Measurements from ENCODE around the gene RGS16. TPM values are rescaled to one million over a fixed set of nuclear protein-coding genes. Genes with fewer than 3 reads are reported as not detected.
A peak's percentile ranks its signal among the peaks of the same experiment; 100 is the strongest.

The RGS16 gene
- total and polyA plus RNA-seq, 5 experiments from 2014 or later: 0.41 to 0.49 TPM; not detected in 3

GRCh38 chr1:182601416-182601786 is 2.8 kb downstream of the RGS16 start:
- H3K9me3 Mint-ChIP-seq: no peaks in the 10 kb centered on the region
- H3K4me3 Mint-ChIP-seq: no peak overlapping the region
- H3K4me1 Mint-ChIP-seq: peaks cover 9 to 22% (median 14%) of the 10 kb centered on the region in 4 donors

DNA sequence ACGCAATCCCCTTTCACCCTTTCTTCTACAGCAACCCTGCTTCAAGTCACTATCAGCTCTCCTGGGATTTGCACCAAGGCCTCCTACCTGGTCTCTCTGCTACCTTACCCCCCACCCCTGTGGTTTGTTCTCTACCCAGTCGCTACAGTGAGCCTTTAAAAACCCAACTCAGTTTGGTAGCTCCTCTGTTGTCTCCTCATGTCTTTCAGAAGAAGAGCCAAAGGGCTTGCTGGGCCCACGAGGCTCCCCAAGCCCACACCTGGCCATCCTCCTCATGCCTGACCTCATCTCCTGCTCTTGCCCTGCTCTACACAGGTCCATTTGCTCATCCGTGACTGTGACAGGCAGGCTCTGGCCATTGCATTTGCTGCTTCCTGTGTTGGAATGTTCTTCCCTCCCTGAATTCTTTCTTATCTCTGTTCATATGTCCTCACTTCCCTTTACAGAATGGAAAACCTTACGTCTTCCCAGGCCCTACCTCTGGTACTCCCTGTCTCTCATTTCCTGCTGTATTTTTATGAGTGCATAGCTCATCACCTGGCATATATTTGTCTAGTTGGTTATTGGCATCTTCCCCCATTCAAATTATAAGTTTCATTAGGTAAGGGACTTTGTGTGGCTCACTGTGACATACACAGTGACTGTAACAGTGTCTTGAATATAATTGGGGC is 3.3 kb downstream of the RGS16 start:
- POLR2A ChIA-PET: interaction anchor here (0.7 to 1.5 kb wide), 4 partner anchors 12 to 184 kb away, joined by 4 to 9 read pairs (median 6); partner anchors contain the start of gene RNASEL
- H3K27ac Mint-ChIP-seq: no peak overlapping the region
- no peak for DNase-seq
- peaks cover 0 to 16% (median 3%) of the 10 kb centered on the region in 5 donors for H3K27me3 Mint-ChIP-seq
- no peak overlapping the region for H3K4me3 Mint-ChIP-seq
- no peaks in the 10 kb centered on the region for H3K36me3 Mint-ChIP-seq
- no peak for ATAC-seq
- no peaks in the 10 kb centered on the region for H3K9me3 Mint-ChIP-seq
- H3K4me1 Mint-ChIP-seq: peaks cover 9 to 22% (median 14%) of the 10 kb centered on the region in 4 donors

More at GRCh38 chr1:182601416-182601786, 2.8 kb downstream of the RGS16 start:
- POLR2A ChIA-PET: interaction anchor here (1.2 to 1.5 kb wide), 2 partner anchors 12 to 183 kb away, joined by 4 to 8 read pairs; partner anchors contain the start of gene RNASEL
- no peak overlapping the region for H3K27ac Mint-ChIP-seq
- DNase-seq (peak; percentile 34 to 82 (median 64)), ATAC-seq (peak; percentile 13 to 15)
- no peaks in the 10 kb centered on the region for H3K36me3 Mint-ChIP-seq
- peaks cover 0 to 12% (median 3%) of the 10 kb centered on the region in 5 donors for H3K27me3 Mint-ChIP-seq

GRCh38 chr1:182600036-182600713 is 4.0 kb downstream of the RGS16 start:
- Mint-ChIP-seq H3K27ac (peak overlapping the region in 2 of 10 donors; percentile 29 to 64), H3K27me3 (peaks cover 0 to 16% (median 0%) of the 10 kb centered on the region in 5 donors), H3K36me3 (no peaks in the 10 kb centered on the region), H3K9me3 (no peaks in the 10 kb centered on the region), H3K4me3 (no peak overlapping the region), H3K4me1 (peaks cover 9 to 23% (median 15%) of the 10 kb centered on the region in 4 donors)
- POLR2A ChIA-PET: interaction anchor here (0.7 to 1.4 kb wide), 3 partner anchors 12 to 182 kb away, joined by 5 to 9 read pairs (median 5); no protein-coding TSS in a partner anchor
- DNase-seq: no peak
- ATAC-seq: no peak

GRCh38 chr1:182599339-182599738 is 4.8 kb downstream of the RGS16 start:
- H3K4me3 Mint-ChIP-seq: no peak overlapping the region
- no peaks in the 10 kb centered on the region for H3K9me3 Mint-ChIP-seq
- DNase-seq (no peak), ATAC-seq (no peak)
- H3K27ac Mint-ChIP-seq: peak overlapping the region in 1 of 10 donors; percentile 64
- POLR2A ChIA-PET: interaction anchor here (0.7 to 1.4 kb wide), 2 partner anchors 11 to 183 kb away, joined by 5 read pairs; no protein-coding TSS in a partner anchor
- no peaks in the 10 kb centered on the region for H3K36me3 Mint-ChIP-seq
- H3K27me3 Mint-ChIP-seq: peaks cover 0 to 16% (median 0%) of the 10 kb centered on the region in 5 donors
- peaks cover 7 to 16% (median 11%) of the 10 kb centered on the region in 4 donors for H3K4me1 Mint-ChIP-seq

- Mint-ChIP-seq H3K27ac (peak overlapping the region in 1 of 10 donors; percentile 25), H3K4me1 (peaks cover 2 to 6% (median 3%) of the 10 kb centered on the region in 4 donors), H3K9me3 (no peaks in the 10 kb centered on the region), H3K36me3 (no peaks in the 10 kb centered on the region), H3K27me3 (peaks cover 0 to 16% (median 0%) of the 10 kb centered on the region in 5 donors), H3K4me3 (no peak overlapping the region)
- DNase-seq: no peak
- POLR2A ChIA-PET: interaction anchor here (0.5 to 0.9 kb wide), 2 partner anchors 9 to 240 kb away, joined by 3 read pairs; partner anchors contain the start of gene RNASEL
- ATAC-seq: no peak
Measured at GRCh38 chr1:182598296-182598695, 5.9 kb downstream of the RGS16 start.

GRCh38 chr1:182596934-182597333 is 7.3 kb downstream of the RGS16 start:
- Mint-ChIP-seq H3K4me3 (no peak overlapping the region), H3K27ac (peak overlapping the region in 2 of 10 donors; percentile 27 to 32), H3K4me1 (peaks cover 0 to 3% (median 2%) of the 10 kb centered on the region in 4 donors), H3K27me3 (peaks cover 0 to 16% (median 2%) of the 10 kb centered on the region in 5 donors), H3K36me3 (no peaks in the 10 kb centered on the region), H3K9me3 (no peaks in the 10 kb centered on the region)
- POLR2A ChIA-PET: interaction anchor here (0.6 kb wide), 1 partner anchor 201 kb away, joined by 3 read pairs; no protein-coding TSS in a partner anchor
- ATAC-seq (no peak), DNase-seq (no peak)

DNA sequence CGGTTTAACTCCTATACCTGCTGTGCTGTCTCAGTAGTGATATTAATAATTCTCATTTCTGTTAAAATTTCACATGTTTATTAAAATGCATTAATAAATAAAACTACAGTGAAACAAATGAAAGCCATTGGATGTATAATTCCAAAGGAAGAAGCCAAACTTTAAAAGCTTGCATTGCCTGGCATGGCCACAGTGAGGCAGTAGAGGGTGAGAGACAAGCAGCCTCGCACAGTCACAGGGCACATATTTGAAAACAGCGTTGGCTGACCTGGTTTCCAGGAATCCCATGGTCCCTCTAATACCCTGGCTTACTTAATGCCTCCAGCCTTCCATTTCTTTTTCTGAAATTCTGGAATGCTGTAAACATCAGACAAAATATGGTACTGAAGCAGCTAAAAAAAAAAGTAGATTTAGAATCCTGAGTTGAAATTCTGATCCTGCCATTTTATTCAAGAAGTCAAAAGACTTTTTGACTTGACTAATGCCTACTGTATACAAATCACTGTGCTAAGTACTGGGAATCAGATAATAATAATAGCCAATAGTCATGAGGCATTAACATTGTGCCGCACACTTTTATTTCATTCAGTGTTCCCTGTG is 8.4 kb downstream of the RGS16 start:
- Mint-ChIP-seq H3K4me3 (no peak overlapping the region), H3K36me3 (no peaks in the 10 kb centered on the region), H3K27ac (no peak overlapping the region), H3K9me3 (no peaks in the 10 kb centered on the region), H3K4me1 (peaks cover 0 to 3% (median 2%) of the 10 kb centered on the region in 4 donors), H3K27me3 (peaks cover 0 to 16% (median 2%) of the 10 kb centered on the region in 5 donors)
- ATAC-seq (peak; percentile 69 to 75), DNase-seq (peak in 9 of 10 donors; percentile 36 to 78 (median 53))
- POLR2A ChIA-PET: interaction anchor here (1.7 kb wide), 1 partner anchor 193 kb away, joined by 4 read pairs; no protein-coding TSS in a partner anchor

DNA sequence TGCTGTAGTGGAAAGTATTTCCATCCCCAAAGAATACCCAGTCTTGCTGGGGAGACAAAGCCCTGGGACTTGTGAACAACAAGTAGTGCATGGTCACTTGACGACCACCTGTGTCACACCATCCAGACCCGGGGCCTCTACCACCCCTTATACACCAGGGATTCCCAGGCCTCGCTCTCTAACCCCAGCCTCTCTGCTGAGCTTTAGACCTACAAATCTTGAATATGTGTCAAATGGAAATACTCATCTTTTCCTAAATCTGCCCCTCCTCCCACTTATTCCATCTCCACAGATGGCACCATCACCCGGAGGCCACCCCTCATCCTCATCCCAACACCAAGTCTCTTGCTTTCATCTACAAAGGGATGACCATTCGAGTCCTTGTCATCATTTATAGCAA is 14.3 kb downstream of the RGS16 start:
- Mint-ChIP-seq H3K27ac (peak overlapping the region; percentile 48 to 100 (median 99)), H3K27me3 (peaks cover 0 to 2% (median 0%) of the 10 kb centered on the region in 5 donors), H3K4me1 (peaks cover 21 to 41% (median 35%) of the 10 kb centered on the region in 4 donors), H3K36me3 (peaks cover 18 to 24% (median 19%) of the 10 kb centered on the region in 3 donors), H3K4me3 (peak overlapping the region; percentile 94 to 98 (median 97)), H3K9me3 (no peaks in the 10 kb centered on the region)
- ATAC-seq (no peak), DNase-seq (no peak)
- POLR2A ChIA-PET: interaction anchor here (0.5 to 1.6 kb wide), 2 partner anchors 11 to 1463 kb away, joined by 4 to 8 read pairs; no protein-coding TSS in a partner anchor

GRCh38 chr1:182589520-182589919 is 14.7 kb downstream of the RGS16 start:
- Mint-ChIP-seq H3K27me3 (peaks cover 0 to 2% (median 0%) of the 10 kb centered on the region in 5 donors), H3K27ac (peak overlapping the region; percentile 97 to 100 (median 99)), H3K4me3 (peak overlapping the region; percentile 94 to 98 (median 97)), H3K4me1 (peaks cover 25 to 45% (median 39%) of the 10 kb centered on the region in 4 donors), H3K36me3 (peaks cover 19 to 24% (median 21%) of the 10 kb centered on the region in 3 donors), H3K9me3 (no peaks in the 10 kb centered on the region)
- POLR2A ChIA-PET: interaction anchor here (0.5 to 1.6 kb wide), 5 partner anchors 9 to 1462 kb away, joined by 3 to 8 read pairs (median 4); no protein-coding TSS in a partner anchor
- ATAC-seq (no peak), DNase-seq (no peak)

- DNase-seq (peak; percentile 38 to 76 (median 54)), ATAC-seq (peak; percentile 87 to 88)
- peak within 1 kb of the TSS; percentile 94 to 98 (median 97) for H3K4me3 Mint-ChIP-seq
- H3K27me3 Mint-ChIP-seq: peaks cover 0 to 2% (median 0%) of the 10 kb centered on the region in 5 donors
- POLR2A ChIA-PET: interaction anchor here (0.5 to 1.6 kb wide), 11 partner anchors 10 to 252 kb away, joined by 3 to 8 read pairs (median 4); no protein-coding TSS in a partner anchor
- H3K27ac Mint-ChIP-seq: peak within 1 kb of the TSS; percentile 97 to 100 (median 99)
- peaks cover 24 to 26% (median 24%) of the 10 kb centered on the region in 3 donors for H3K36me3 Mint-ChIP-seq
- no peaks in the 10 kb centered on the region for H3K9me3 Mint-ChIP-seq
- peaks cover 26 to 53% (median 47%) of the 10 kb centered on the region in 4 donors for H3K4me1 Mint-ChIP-seq
Measured at GRCh38 chr1:182588500-182589396, 15.4 kb downstream of the RGS16 start, which contains the start of gene RNASEL. Gene RNASEL (minus strand): TSS chr1:182589256. CDS start chr1:182586806, 2,450 bp downstream.
